B cell (primary cell): ENCODE measurements around the gene IL1A. TPM values are rescaled to one million over a fixed set of nuclear protein-coding genes. Genes with fewer than 3 reads are reported as not detected.
A peak's percentile ranks its signal among the peaks of the same experiment; 100 is the strongest.

ENCODE experiments used
- ATAC-seq: fragments of 200-7000 bp; cut with Tn5 transposase; one replicate; pipeline ENCODE4 v1.10.0; 2021; ENCODE audit warnings: low read depth, mild to moderate bottlenecking, moderate number of reproducible peaks, moderate library complexity
- CTCF ChIA-PET: fragments of 350-600 bp; sonication (Branson Sonifier 250); formaldehyde crosslinking; loops from one replicate; lab custom pipeline; 2021; ENCODE audit warnings: antibody characterized with exemption, inconsistent platforms; lab: Charles Lee
- POLR2A ChIA-PET: fragments of 350-600 bp; sonication (Branson Sonifier 250); formaldehyde crosslinking; loops from one replicate; lab custom pipeline; 2021; ENCODE audit warnings: antibody characterized with exemption; lab: Charles Lee
- DNase-seq: peaks from one replicate; pipeline ENCODE4 v3.0.0; 2013
- H2AFZ ChIP-seq: 2 replicates; pipeline ENCODE4 v1.6.1; 2012; ENCODE audit warnings: mild to moderate bottlenecking, low read depth, low read length; ENCODE audit not compliant: insufficient read depth, poor library complexity, severe bottlenecking
- H3K27ac ChIP-seq, 2 donors: 1 replicate in 1 of 2; 2 replicates in 1 of 2; pipeline ENCODE4 v1.5.1; 2012 to 2013; ENCODE audit warnings: low read length in 2 of 2, mild to moderate bottlenecking in 2 of 2, moderate library complexity in 1 of 2
- H3K27me3 ChIP-seq, 4 experiments: fragments of 200-600 bp in 1 of 4; sonication (generic) in 1 of 4; replicated peaks in 1 of 4; 1 replicate in 2 of 4; 2 replicates in 2 of 4; pipeline versions ENCODE4 v1.6.1 to v1.7.0; 2013 to 2016; ENCODE audit warnings: low read length in 3 of 4, mild to moderate bottlenecking in 2 of 4, mixed read lengths in 1 of 4, moderate library complexity in 1 of 4; ENCODE audit not compliant: insufficient read depth in 4 of 4, control insufficient read depth in 3 of 4; ENCODE audit errors: control extremely low read depth in 1 of 4
- H3K36me3 ChIP-seq, 2 experiments: replicated peaks in 1 of 2; 1 replicate in 1 of 2; 2 replicates in 1 of 2; pipeline versions ENCODE4 v1.6.1 to v1.7.1; 2013; ENCODE audit warnings: low read length in 1 of 2; ENCODE audit not compliant: insufficient read depth in 2 of 2, control insufficient read depth in 1 of 2; ENCODE audit errors: control extremely low read depth in 1 of 2, extremely low read depth in 1 of 2
- H3K4me1 ChIP-seq, 2 donors: fragments of 200-600 bp in 1 of 2; sonication (generic) in 1 of 2; 1 replicate in 1 of 2; 2 replicates in 1 of 2; pipeline versions ENCODE4 v1.5.1 to v1.6.1; 2013 to 2017; ENCODE audit warnings: low read length in 2 of 2; ENCODE audit not compliant: control insufficient read depth in 2 of 2, insufficient read depth in 2 of 2
- H3K4me2 ChIP-seq: replicated peaks from 2 replicates; pipeline ENCODE3; 2012; ENCODE audit warnings: mild to moderate bottlenecking, low read depth, low read length; ENCODE audit not compliant: poor library complexity, severe bottlenecking
- H3K4me3 ChIP-seq, 5 experiments: fragments of 200-600 bp in 1 of 5; sonication (generic) in 1 of 5; 1 replicate in 3 of 5; 2 replicates in 2 of 5; pipeline versions ENCODE4 v1.5.1 to v1.7.0; 2011 to 2016; ENCODE audit warnings: low read length in 4 of 5, mild to moderate bottlenecking in 4 of 5, low read depth in 2 of 5, control low read depth in 1 of 5, moderate library complexity in 1 of 5; ENCODE audit not compliant: insufficient read depth in 1 of 5; ENCODE audit errors: control extremely low read depth in 1 of 5, extremely low read depth in 1 of 5
- H3K79me2 ChIP-seq: fragments of 200-600 bp; sonication (generic); one replicate; pipeline ENCODE4 v1.6.0; 2016; ENCODE audit warnings: low read length; ENCODE audit not compliant: control insufficient read depth, insufficient read depth
- H3K9ac ChIP-seq: fragments of 200-600 bp; sonication (generic); 2 replicates; pipeline ENCODE4 v1.6.1; 2017; ENCODE audit warnings: mild to moderate bottlenecking, low read length, moderate library complexity
- H3K9me3 ChIP-seq, 3 donors: one replicate each; pipeline versions ENCODE4 v1.6.1 to v1.7.1; 2013; ENCODE audit warnings: low read length in 2 of 3; ENCODE audit not compliant: control insufficient read depth in 2 of 3, insufficient read depth in 1 of 3; ENCODE audit errors: control extremely low read depth in 1 of 3
- H4K20me1 ChIP-seq: 2 replicates; pipeline ENCODE4 v1.6.0; 2012; ENCODE audit warnings: mild to moderate bottlenecking, low read length; ENCODE audit not compliant: insufficient read depth, control insufficient read depth, poor library complexity, severe bottlenecking
- H3K27ac Mint-ChIP-seq: one replicate; pipeline ENCODE4 v1.8.0; 2021; ENCODE audit warnings: mixed read lengths
- H3K27me3 Mint-ChIP-seq: one replicate; pipeline ENCODE4 v1.8.0; 2021; ENCODE audit warnings: mixed read lengths
- H3K4me1 Mint-ChIP-seq: one replicate; pipeline ENCODE4 v1.8.0; 2021; ENCODE audit warnings: mixed read lengths
- H3K4me3 Mint-ChIP-seq: one replicate; pipeline ENCODE4 v1.8.0; 2021; ENCODE audit warnings: mixed read lengths
- H3K9me3 Mint-ChIP-seq: one replicate; pipeline ENCODE4 v1.8.0; 2022; ENCODE audit warnings: mixed read lengths; ENCODE audit not compliant: insufficient read depth
- EZH2 ChIP-seq: IDR thresholded peaks from 2 replicates; pipeline ENCODE4 v1.6.1; 2012; ENCODE audit warnings: borderline replicate concordance, low read depth, mild to moderate bottlenecking, moderate library complexity, low read length; ENCODE audit not compliant: insufficient read depth, poor library complexity, severe bottlenecking
- WGBS: methylation state at CpG from one replicate; pipeline ENCODE4 v1.1.5; 2013; ENCODE audit warnings: missing lambda C conversion rate; ENCODE audit not compliant: insufficient coverage; 5-methylcytosine and 5-hydroxymethylcytosine counted together
- intact Hi-C: fragments of 100-400 bp; cut with micrococcal nuclease; formaldehyde crosslinking; loops from one replicate; pipeline ENCODE4 v1.10.0; 2022
- polyA plus RNA-seq: library from polyadenylated mRNA; depleted of rRNA; stranded (reverse); fragments of >200 nt; gene quantifications from 2 replicates; pipeline ENCODE4 v1.2.3, GENCODE V29; 2012
- total RNA-seq, 2 donors: library from RNA; stranded (reverse); fragments of 120-200 nt in 1 of 2; gene quantifications; 1 replicate in 1 of 2; 2 replicates in 1 of 2; pipeline versions ENCODE4 v1.2.3 to v1.2.4, GENCODE V29; 2013 to 2022
- TF ChIP-seq, protein P1 (sequence below): fragments of 200-600 bp; IDR thresholded peaks from one replicate; pipeline ENCODE4 v1.8.0; 2022; ENCODE audit warnings: antibody characterized with exemption, mild to moderate bottlenecking

The IL1A gene
- total and polyA plus RNA-seq, 2 donors (not counting 1 experiment from before 2014, with no cell fraction given) = 0.15 TPM; not detected in 1

DNA sequence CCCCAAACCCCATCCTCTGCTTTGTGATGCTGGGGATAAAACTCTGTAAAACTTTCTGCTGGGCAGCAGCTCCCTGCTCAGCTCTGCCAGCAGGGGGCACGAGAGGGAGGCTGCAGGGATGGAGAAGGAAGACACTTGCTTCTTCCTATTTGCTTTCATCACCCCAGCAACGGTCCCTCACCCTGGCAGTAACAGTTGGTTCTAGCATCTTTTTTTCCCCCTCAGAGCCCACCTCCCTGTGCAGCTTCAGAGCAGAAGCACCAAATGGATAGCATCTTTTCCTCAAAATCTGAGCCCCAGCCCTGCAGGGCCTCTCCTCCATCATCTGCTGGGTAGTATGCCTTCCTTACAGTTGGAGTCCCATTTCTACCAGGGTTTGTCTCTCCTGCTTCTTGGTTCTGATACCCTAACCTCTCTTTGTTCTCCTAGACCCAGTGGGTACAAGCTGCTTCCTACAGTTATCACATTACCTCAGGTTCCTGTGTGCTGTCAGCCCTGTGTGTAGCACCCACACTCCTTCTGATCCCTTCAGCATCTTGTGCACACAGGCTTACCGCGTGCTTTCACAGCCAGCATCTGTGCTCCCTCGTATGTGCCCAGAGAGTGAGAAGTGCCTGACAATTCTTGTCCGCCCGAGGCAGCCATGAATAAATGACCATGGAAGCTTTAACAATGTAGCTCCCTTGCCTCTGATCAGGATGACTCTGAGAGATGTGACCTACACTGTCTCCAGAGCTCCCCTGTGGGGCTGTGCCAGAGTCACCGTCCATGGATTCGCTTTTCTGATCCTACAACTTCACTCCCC is 34.3 kb downstream of the IL1A start:
- CTCF ChIA-PET = interaction anchor here (0.6 to 14.9 kb wide), 36 partner anchors 10 to 271 kb away, joined by 3 to 299 read pairs (median 5); partner anchors contain the start of gene IL1B
- peak; percentile 93 for ATAC-seq
- POLR2A ChIA-PET = no interaction called here

More for the DNA sequence above, 34.3 kb downstream of the IL1A start:
- no peaks in the 10 kb centered on the region for H3K9me3 ChIP-seq
- peaks cover 13% of the 10 kb centered on the region for H3K4me1 Mint-ChIP-seq
- H3K4me1 ChIP-seq = peaks cover 0 to 11% of the 10 kb centered on the region in 2 donors
- no peak overlapping the region for H3K9ac ChIP-seq
- peak overlapping the region; percentile 21 for H3K27ac Mint-ChIP-seq
- H3K4me2 ChIP-seq = no peak overlapping the region
- H3K4me3 Mint-ChIP-seq = no peak overlapping the region
- no peaks in the 10 kb centered on the region for H4K20me1 ChIP-seq
- no peak for TF ChIP-seq EZH2
- TF ChIP-seq, protein P1, sequence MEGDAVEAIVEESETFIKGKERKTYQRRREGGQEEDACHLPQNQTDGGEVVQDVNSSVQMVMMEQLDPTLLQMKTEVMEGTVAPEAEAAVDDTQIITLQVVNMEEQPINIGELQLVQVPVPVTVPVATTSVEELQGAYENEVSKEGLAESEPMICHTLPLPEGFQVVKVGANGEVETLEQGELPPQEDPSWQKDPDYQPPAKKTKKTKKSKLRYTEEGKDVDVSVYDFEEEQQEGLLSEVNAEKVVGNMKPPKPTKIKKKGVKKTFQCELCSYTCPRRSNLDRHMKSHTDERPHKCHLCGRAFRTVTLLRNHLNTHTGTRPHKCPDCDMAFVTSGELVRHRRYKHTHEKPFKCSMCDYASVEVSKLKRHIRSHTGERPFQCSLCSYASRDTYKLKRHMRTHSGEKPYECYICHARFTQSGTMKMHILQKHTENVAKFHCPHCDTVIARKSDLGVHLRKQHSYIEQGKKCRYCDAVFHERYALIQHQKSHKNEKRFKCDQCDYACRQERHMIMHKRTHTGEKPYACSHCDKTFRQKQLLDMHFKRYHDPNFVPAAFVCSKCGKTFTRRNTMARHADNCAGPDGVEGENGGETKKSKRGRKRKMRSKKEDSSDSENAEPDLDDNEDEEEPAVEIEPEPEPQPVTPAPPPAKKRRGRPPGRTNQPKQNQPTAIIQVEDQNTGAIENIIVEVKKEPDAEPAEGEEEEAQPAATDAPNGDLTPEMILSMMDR = peak; percentile 96
- H2AFZ ChIP-seq = peak overlapping the region; percentile 57
- no peak overlapping the region for H3K27ac ChIP-seq
- H3K27me3 ChIP-seq = no peaks in the 10 kb centered on the region
- no peaks in the 10 kb centered on the region for H3K27me3 Mint-ChIP-seq
- intact Hi-C loops = loop anchor here (1.0 to 5.0 kb wide), 3 partner anchors 135 to 622 kb away; no protein-coding TSS in a partner anchor
- WGBS = 77% methylated on average over 8 of the region's 9 CpGs
- no peaks in the 10 kb centered on the region for H3K36me3 ChIP-seq
- no peaks in the 10 kb centered on the region for H3K79me2 ChIP-seq
- peak; percentile 82 for DNase-seq
- H3K4me3 ChIP-seq = no peak overlapping the region
- no peaks in the 10 kb centered on the region for H3K9me3 Mint-ChIP-seq
